IPS DF 4.7 (cell line): ENCODE measurements around the gene GABPB2.

Experiments
- DNase-seq: peaks from one replicate; pipeline ENCODE4 v3.0.0-alpha.2; 2013; ENCODE audit warnings: low spot score; ENCODE audit errors: extremely low read depth

GABPB2 gene

DNA sequence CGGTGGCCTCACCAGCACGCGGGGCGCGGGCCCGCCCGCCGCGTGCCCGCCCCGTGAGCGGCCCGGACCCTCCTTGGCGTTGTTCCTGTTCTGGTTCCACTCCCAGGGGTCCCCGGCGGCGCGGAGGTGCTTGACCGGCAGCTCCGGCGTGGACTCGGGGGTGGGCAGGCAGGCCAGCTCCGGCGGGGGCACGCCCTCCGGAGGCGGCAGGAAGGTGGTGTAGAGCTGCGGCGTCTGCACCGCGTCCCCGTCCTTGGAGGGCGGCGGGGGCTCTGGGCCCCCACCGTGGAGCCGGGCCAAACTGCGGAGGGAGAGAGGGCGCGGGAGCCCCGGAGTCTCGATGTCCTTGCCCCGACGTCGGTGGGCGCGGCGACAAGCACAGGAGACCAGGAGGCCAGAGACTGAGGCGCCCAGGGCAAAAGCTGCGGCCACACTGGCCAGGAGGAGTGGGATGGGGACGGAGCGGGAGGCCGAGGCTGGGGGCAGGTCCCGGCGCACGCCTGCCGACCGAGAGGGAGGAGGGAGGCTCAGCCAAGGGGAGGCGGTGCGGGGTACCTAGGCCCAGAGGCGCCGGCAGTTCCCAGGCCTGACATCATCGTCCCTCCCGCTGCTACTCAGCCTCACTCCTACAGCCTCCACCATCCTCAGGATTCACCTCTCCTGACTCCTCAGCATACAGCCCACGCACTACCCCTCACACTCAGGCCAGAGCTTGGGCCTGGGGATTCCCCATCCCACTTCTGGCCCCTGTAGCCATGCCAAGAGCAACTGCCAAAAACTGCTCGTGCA is 62.7 kb downstream of the GABPB2 start:
- no peak for DNase-seq

DNA sequence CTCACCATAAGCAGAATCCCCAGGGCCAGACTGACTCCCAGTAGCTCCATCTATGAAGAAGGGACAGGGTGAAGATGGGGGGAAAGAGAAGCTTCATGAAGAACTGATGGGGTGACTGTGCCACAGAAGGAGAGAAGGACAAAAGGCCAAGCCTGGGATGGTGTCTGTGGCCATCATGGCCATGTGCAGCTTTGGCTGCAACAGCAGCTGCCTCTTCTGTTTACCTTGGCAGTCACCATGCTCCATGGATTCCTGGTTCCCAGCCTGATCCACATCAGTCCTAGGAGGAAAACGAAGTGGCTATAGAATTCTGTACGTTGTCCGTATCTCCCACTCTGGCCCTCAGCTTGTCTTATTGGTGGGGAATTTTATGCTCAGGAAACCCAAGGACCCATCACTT is 63.8 kb downstream of the GABPB2 start:
- DNase-seq: no peak

DNA sequence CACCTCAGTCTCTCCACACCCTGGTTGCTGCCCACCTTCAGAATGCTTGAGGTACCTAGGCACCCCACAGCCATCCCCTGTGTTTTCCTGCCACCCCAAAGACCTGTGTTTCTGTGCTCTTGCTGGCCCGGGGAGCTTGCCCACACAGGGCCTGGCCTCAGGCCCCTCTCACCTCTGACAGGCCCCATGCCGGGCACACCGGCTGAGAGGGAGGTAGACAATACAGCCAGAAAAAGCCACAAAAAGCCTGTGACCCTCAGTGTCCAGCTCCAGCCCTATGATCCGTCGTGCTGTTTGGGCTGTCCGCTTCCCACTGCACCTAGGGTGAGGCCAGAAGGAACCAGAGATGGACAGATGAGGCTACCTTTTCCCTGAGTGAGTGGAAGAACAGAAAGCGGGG is 64.4 kb downstream of the GABPB2 start:
- DNase-seq: no peak

DNA sequence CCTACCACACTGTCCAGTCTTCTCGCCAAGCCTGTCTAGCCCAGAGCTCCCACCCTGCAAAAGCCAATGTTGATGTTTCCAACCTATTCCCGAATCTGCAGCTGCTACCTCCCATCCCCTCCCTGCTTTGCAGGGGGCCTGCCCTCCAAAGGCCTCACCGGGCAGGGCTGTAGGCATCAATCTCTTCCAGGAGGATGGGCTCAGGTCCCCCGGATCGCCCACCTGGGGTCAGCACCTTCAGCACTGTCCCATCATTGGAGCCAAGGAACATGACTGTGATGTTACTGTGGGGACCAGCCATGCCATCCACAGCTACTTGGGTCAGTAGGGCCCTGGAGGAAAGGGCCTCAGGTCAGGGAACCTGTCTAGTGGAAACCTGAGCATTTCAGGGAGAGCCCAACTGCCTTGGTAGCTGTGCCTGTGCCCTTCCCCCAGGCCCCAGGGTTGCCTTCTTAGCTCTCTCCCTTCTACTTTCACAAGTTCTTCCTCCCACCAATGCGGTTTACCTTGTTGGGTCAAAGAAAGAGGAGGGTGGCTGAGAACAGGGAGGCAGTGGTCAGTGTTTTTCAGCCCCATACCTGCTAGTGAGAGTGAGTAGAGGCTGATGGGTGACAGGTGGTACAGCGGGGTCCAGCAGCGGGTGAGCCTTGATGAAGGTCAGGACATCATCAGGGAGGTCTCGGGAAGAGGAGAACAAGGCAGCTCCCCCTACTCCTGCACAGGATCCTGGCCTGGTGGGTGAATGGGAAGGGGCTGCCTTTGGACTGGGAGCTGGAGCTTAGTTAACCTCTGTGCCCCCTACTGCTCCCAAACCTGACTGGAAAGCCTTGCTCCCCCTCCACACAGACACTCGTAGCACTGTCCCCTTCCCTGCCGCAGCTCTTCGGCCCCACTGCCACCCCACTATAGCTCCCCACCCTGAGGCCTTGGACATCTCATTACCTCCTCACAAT is 65.1 kb downstream of the GABPB2 start:
- DNase-seq: no peak

DNA sequence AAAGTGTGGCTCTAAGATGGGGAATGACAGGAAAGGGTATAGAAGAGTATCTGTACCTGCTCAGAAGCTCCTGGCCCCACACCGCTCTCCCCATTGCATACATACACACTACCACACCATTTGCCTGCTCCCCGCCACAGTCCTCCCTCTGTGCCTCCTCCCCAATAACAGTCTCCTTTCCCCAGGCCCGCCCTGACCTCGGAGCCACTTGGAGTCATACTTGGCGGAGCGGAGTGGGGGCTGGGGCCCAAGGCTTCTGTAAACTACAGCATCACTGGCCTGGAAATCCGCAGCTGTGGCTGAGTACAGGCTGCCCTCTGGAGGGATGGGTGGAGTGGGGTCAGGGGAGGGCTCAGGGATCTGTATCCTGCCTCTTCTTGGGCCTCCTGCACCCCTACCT is 67.2 kb downstream of the GABPB2 start:
- no peak for DNase-seq

DNA sequence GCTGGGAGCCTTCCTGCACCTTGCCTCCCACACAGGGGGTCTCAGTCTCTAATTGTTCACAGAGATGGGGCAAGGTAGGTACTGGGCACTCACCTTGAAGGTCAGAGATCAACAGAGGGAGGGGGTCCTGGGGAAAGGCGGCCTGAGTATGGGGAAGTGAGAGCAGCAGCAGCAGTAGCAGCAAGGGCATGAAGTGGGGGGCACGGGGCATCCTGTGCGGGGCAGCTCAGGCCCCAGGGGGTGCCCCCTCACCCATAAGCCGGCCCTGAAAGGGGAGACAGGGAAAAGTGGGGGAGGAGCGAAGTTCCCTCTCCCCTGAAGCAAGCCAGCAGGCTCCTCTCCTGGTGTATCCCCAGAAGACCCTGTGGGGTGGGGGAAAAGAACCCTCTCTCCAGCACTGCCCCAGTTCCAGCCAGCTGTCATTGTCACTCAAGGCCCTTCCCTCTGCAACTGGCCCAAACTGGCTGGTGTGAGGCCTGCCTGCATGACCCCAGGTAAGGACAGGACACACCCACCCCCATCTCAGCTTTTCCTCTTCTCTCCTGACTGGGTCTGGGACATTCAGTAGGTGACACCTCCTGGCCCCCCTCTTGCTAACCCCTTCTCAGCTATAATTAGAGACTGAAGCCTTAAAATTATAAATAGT is 72.0 kb downstream of the GABPB2 start:
- no peak for DNase-seq

DNA sequence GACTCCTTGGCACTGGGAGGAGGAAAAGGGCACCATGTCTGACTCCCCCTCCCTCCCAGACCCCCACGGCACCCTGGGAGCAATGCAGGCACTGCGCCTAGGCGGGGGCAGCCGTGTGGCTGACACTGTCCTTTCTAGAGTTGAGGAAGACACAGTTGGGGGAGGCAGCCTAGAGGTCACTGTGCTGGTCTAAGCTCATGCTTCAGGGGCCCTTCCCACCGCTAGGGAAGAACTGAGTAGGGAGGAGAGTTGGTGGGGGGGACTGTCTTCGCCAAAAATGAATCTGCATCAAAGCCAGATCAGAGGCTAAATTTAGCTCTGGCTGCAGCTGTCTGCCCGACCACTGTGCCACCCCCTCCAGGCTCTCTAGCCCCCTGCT is 72.5 kb downstream of the GABPB2 start:
- no peak for DNase-seq

DNA sequence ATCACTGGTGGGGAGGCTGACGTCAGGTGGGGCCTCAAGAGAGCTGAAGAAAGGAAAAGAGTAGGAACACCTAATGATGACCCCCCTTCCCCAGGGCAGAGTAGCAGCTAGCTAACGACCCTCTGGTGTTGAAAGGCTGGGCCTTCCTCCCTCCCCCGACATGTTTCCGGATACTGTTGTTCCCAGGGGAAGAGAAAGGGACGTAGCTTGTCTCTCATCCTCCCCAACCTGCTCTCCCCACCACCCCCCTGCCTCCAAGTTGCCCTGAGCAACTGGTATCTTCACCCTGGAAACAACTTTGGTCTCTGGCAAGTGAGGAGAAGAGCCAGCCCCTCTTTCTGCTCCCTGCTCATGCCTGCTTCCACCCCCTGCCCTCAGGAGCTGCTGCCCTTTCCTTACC is 73.4 kb downstream of the GABPB2 start:
- no peak for DNase-seq

DNA sequence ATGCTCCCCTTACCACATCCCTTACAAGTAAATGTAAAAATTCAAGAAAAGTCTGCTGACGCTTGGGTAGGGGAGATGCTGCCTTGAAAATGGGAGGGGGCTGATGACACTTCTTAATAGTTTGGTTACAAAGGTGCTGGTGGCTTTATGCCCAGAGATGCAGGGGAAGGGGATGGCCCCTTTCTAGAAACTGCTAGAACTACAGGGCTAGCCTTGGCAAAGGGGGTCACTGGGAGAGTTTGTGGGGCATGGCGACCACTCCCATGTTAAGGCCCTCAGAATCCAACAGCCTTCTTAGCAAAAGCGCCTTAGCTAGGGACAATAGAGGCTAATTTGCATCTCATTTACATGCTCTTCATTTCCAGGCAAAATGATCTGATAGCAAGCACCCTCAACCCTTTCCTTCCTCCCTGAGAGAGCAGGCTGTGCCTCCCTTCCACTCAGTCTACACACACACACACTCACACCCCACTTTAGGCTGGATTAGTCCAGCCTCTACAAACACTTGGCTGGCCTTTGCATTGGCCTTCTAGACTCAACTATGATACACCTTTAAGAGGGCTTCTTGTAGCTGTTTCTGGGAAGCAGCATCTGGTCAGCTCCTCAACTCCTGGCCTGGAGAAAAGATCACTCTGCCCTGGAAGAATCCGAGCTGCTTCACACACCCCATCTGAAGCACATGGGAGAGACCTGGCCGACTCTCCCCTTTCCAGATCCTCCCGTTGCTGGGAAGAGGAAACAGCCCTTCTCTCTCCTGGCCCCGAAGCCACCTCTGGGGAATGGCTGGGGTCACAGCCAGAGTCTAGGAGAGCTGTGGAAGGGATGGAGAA is 74.1 kb downstream of the GABPB2 start:
- no peak for DNase-seq

DNA sequence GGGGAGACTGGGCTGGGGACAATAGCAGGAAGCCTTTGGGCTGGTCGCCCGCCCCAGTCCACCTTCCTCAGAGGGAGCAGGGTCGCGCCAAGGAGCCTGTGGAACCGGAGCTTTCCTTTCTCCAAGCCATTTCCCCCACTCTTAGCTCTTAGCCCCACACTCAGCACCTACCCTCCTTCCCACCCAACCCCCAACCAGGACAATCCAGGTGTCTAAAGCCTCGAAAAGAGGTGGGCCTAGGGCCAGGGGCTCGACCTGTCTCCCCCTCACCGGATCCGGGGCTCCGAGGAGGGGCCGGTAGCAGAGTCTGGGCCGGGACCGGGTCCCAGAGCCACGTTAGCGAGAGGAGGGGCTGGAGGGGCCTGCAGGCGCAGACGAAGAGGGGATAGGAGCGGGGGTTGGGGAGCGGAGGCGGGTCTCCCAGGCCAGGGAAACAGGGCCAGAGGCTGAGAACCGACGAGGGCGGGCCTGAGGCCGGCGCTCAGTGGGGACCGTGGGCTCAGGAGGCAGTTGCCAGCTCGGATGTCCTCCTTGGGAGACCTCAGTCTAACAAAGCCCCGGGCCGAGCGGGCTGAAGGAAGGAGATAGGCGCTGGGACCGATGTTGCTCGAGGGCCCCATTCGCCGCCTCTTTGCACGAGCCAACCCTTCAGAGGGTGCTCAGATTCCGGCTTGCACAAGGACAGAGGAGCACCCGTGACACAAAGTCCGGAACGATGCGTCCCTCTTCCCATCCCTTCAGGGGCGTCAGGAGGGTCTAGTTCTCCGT is 74.9 kb downstream of the GABPB2 start:
- DNase-seq: no peak

DNA sequence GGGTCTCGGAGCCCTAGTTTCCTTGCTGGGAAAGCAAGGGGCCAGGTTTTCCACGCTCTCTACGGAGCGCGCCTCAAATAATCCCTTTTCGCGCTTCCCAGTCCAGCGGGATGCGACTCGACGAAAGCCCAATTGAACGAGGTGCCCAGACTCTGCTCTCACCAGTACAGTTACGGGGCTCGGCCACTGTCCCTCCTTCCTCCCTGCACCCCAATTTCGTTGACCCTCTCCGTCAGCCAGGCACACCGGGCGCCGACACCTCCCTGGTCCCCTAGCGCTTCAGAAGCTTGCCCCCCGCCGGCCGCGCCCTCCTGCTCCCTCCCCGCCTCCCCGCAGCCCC is 75.5 kb downstream of the GABPB2 start:
- DNase-seq: no peak

DNA sequence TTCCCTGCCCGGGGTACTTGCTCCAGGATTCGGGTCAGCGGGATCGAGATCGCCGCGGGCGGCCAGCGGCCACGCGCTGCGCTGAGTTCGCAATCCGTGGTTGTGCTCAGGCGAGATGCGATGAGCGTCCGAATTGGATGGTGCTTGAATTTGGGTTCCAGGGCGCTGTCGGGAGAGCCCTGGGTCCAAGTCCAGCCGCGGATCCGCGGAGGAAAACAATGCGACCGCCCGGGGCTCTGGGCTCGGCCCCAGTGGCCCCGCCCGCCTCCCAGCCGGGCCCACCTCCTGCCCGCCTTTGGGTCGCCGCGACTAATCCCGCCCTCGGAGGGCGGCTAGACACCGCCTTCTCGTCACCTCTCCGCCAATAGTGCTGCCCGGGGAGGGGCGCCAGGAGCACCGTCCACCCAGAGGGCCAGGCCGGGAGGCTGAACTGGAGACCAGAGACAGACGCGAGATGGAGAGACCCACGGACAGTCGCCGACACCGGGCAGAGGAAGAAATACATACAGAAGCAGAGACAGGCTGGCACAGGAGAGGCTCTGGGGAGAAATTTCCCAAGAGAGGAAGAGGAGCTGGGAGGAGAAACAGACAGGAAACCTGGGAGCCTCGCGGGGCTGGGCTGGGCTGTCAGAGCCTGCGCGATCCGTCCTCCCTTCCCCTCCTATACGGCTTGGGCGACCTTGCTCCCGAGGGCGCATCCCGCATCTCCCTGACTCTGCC is 76.0 kb downstream of the GABPB2 start, which contains the start of gene SEMA6C:
SEMA6C (minus strand) TSS at position 220 of the 720 bp plus-strand sequence. CDS start 4,010 bp downstream, outside the sequence.
- DNase-seq: no peak

DNA sequence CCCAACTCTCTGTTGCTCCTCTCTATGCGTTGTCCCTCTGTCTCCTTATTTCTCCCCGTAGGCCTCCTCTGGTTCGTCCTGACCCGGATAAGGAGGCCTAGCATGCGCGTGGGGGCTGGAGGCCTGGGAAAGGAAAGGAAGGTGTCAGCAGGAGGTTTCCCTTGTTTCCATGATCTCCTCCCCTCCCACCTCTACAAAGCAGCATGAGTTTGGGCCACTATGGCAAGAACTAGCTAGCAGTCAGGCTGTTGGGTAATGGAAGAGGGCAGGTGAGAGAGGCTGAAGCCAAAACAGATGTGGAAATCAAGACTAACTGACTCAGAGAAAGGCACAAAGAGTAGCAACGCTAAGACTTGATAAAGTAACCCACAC is 76.6 kb downstream of the GABPB2 start:
- no peak for DNase-seq

DNA sequence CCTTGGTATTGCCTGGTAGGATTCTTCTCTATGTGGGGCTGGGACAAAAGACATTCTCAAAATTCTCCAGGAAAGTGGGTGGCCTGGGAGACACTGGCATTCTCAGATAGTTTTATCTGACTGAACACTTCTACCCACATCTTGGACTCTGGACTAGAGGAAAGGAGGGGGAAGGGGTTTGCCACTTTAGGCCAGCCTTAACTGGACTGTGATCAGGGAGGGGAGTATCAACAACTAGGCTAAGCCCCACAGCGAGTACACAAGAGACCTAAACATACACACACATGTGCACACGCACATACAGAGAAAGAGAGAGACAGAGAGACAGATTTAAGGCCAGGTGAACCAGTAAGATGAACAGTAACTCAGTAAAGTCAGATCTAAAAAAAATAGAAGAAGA is 77.1 kb downstream of the GABPB2 start:
- DNase-seq: no peak

DNA sequence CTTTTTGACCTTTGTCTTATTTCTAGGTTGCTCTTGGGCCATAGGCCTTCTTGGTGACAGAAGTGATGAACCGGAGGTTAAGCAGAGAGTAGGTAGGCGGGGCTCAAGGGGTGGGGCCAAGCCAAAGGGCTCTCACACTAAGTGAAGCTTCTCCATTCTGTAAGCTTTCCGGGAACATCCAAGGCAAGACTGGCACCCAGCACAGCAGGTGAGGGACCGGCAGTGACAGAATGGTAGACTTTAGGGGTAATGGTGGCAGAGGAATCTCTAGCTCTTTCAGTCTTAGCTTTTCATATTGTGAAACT is 85.9 kb downstream of the GABPB2 start, which contains the start of gene TNFAIP8L2:
TNFAIP8L2 (plus strand) TSS at position 135 of the 305 bp plus-strand sequence. CDS start 2,049 bp downstream, outside the sequence.
- no peak for DNase-seq

DNA sequence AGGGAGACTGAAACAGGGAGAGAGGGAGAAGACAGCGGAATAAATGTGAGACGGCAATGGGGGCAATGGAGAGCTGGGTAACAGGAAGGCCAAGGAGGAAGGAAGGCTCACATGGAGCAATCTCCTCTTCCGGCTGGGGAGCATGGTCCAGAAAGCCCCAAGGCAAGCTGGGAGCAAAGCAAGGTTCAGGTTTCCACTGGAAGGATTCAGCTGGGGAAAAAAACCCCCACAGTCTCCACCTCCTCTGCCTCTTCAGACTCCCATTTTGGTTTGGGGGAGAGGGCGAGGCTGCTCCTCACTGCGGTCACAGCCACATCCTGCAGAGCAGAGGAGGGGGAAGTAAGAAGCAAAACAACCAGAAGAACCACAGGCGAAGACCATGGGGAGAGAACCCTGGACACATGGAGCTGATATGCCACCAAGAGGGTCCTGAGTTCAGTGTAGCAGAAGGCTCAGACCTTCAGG is 86.5 kb downstream of the GABPB2 start:
- no peak for DNase-seq

DNA sequence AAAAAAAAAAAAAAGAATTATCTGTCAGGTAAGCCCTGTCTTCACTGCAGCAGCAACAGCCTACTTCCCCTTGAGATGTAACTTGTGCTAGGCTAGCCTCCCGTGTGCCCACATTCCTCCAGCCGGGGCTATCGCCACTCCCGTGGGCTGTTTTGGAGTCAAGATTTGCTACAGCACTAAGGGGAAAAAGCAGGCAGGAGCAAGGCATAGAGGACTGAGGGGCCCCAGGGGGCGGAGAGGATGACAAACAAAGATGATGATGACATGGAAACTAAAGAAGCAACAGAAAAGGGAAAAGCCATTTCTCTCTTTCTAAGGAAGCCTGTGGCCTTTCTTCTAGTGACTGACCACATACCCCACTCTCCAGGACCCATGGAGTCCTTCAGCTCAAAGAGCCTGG is 87.8 kb downstream of the GABPB2 start:
- no peak for DNase-seq

DNA sequence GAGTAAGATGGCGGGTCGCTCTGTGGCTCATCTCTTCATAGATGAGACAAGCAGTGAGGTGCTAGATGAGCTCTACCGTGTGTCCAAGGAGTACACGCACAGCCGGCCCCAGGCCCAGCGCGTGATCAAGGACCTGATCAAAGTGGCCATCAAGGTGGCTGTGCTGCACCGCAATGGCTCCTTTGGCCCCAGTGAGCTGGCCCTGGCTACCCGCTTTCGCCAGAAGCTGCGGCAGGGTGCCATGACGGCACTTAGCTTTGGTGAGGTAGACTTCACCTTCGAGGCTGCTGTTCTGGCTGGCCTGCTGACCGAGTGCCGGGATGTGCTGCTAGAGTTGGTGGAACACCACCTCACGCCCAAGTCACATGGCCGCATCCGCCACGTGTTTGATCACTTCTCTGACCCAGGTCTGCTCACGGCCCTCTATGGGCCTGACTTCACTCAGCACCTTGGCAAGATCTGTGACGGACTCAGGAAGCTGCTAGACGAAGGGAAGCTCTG is 88.2 kb downstream of the GABPB2 start:
- DNase-seq: no peak

DNA sequence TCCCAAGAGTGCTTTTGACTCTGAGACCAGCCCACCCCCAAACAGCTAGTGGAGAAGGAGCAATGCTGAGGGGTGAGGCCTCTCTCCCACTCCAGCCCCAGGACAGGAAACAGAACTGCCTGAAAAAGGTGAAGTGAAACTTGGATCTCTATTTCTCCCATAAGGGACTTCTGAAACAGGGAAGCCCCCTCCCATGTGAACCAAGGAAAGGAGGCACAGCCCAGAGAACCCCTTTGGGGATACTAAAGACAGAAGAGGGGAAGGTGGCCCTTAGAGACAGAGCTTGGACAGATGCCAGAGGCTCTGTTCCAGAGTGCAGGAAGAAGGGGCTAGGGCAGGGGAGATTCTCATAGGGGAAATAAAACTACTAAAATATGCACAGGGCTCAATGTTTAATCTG is 88.8 kb downstream of the GABPB2 start:
- no peak for DNase-seq
